Loucy (cell line): ENCODE data around the gene AK2.

Source experiments
- CTCF ChIP-seq: fragments of 200-600 bp; sonication (generic); conservative IDR thresholded peaks from 2 replicates; pipeline ENCODE4 v1.5.1; 2014; ENCODE audit warnings: mild to moderate bottlenecking, antibody characterized with exemption, low read length
- EZH2phosphoT487 ChIP-seq: fragments of 200-600 bp; IDR thresholded peaks from 2 replicates; pipeline ENCODE4 v1.6.1; 2018; ENCODE audit warnings: antibody characterized with exemption, mild to moderate bottlenecking, moderate library complexity, borderline replicate concordance

- TF ChIP-seq CTCF (no peak), EZH2phosphoT487 (no peak)
Observed at GRCh38 chr1:33031506-33031905, 5.2 kb downstream of the AK2 start.
